Measurements from ENCODE around the gene TMC5.

- TF ChIP-seq GATA2 (IDR thresholded peaks at IDR 0.05; ENCODE audit: low read depth, low read length): no peak
- TF ChIP-seq GATA3 (IDR thresholded peaks at IDR 0.05; ENCODE audit: low read depth, low read length): no peak
Measured at GRCh38 chr16:19523559-19524355, 106.1 kb downstream of the TMC5 start, which contains the start of gene CCP110.

All from SH-SY5Y (cell line).